ENCODE measurements around the gene DICER1. TPM values are rescaled to one million over a fixed set of nuclear protein-coding genes. Genes with fewer than 3 reads are reported as not detected.
"Not testable (repeated sequence)": the region's sequence is repeated elsewhere in the genome, so short reads cannot be mapped to it uniquely, and the experiment has no call there.

Gene DICER1
- total RNA-seq, 1 donor from 2014 or later = 70.0 TPM

GRCh38 chr14:95183082-95183481 is 25.8 kb upstream of the DICER1 start:
- H3K4me3 ChIP-seq = no peak overlapping the region
- DNase-seq (ENCODE audit: low spot score) = no peak
- H3K4me1 Mint-ChIP-seq = peaks cover 5% of the 10 kb centered on the region
- peaks cover 9% of the 10 kb centered on the region for H3K36me3 Mint-ChIP-seq
- no peak overlapping the region for H2AFZ ChIP-seq (replicated peaks)
- H3K36me3 ChIP-seq = no peaks in the 10 kb centered on the region
- no peaks in the 10 kb centered on the region for H3K27me3 Mint-ChIP-seq (ENCODE audit: insufficient read depth, low read depth)
- H3K4me1 ChIP-seq = peaks cover 8% of the 10 kb centered on the region
- H3F3A ChIP-seq (ENCODE audit: low read depth) = no peaks in the 10 kb centered on the region
- H3K4me3 Mint-ChIP-seq = no peak overlapping the region
- no peaks in the 10 kb centered on the region for H3K9me3 ChIP-seq (ENCODE audit: low read depth)
- TF ChIP-seq CTCF (IDR thresholded peaks at IDR 0.05) (no peak), EZH2phosphoT487 (IDR thresholded peaks at IDR 0.05) (no peak), EZH2 (IDR thresholded peaks at IDR 0.05) (no peak)
- H4K20me1 ChIP-seq (ENCODE audit: low read depth) = no peaks in the 10 kb centered on the region
- H3K9ac ChIP-seq = no peak overlapping the region
- H3K9me3 Mint-ChIP-seq = peaks cover 12% of the 10 kb centered on the region
- no peak overlapping the region for H3K27ac Mint-ChIP-seq
- H3K79me2 ChIP-seq (ENCODE audit: low read depth) = no peaks in the 10 kb centered on the region
- H3K4me2 ChIP-seq = no peak overlapping the region
- H3K27me3 ChIP-seq = no peaks in the 10 kb centered on the region
- no peak overlapping the region for H3K27ac ChIP-seq

GRCh38 chr14:95182379-95182778 is 25.1 kb upstream of the DICER1 start:
- H3K4me1 ChIP-seq = peaks cover 8% of the 10 kb centered on the region
- H3K27ac ChIP-seq = no peak overlapping the region
- no peaks in the 10 kb centered on the region for H3F3A ChIP-seq (ENCODE audit: low read depth)
- peaks cover 10% of the 10 kb centered on the region for H3K36me3 Mint-ChIP-seq
- H3K9me3 ChIP-seq (ENCODE audit: low read depth) = no peaks in the 10 kb centered on the region
- no peak overlapping the region for H3K9ac ChIP-seq
- H3K4me1 Mint-ChIP-seq = peaks cover 5% of the 10 kb centered on the region
- no peak overlapping the region for H3K4me3 ChIP-seq
- no peaks in the 10 kb centered on the region for H4K20me1 ChIP-seq (ENCODE audit: low read depth)
- H3K4me3 Mint-ChIP-seq = no peak overlapping the region
- H3K27me3 ChIP-seq = no peaks in the 10 kb centered on the region
- H3K27ac Mint-ChIP-seq = no peak overlapping the region
- H2AFZ ChIP-seq (replicated peaks) = no peak overlapping the region
- H3K9me3 Mint-ChIP-seq = peaks cover 8% of the 10 kb centered on the region
- H3K27me3 Mint-ChIP-seq (ENCODE audit: insufficient read depth, low read depth) = no peaks in the 10 kb centered on the region
- TF ChIP-seq EZH2phosphoT487 (IDR thresholded peaks at IDR 0.05) (no peak), CTCF (IDR thresholded peaks at IDR 0.05) (no peak), EZH2 (IDR thresholded peaks at IDR 0.05) (no peak)
- H3K36me3 ChIP-seq = no peaks in the 10 kb centered on the region
- no peak for DNase-seq (ENCODE audit: low spot score)
- no peak overlapping the region for H3K4me2 ChIP-seq
- no peaks in the 10 kb centered on the region for H3K79me2 ChIP-seq (ENCODE audit: low read depth)

- Histone ChIP-seq H3K9me3 (ENCODE audit: low read depth) (no peaks in the 10 kb centered on the region), H3K27me3 (no peaks in the 10 kb centered on the region), H4K20me1 (ENCODE audit: low read depth) (no peaks in the 10 kb centered on the region), H3K4me1 (peaks cover 8% of the 10 kb centered on the region), H3K27ac (no peak overlapping the region), H2AFZ (replicated peaks) (no peak overlapping the region), H3K4me3 (no peak overlapping the region), H3K36me3 (no peaks in the 10 kb centered on the region), H3K79me2 (ENCODE audit: low read depth) (no peaks in the 10 kb centered on the region), H3K9ac (no peak overlapping the region), H3F3A (ENCODE audit: low read depth) (no peaks in the 10 kb centered on the region), H3K4me2 (no peak overlapping the region)
- no peak overlapping the region for H3K27ac Mint-ChIP-seq
- no peaks in the 10 kb centered on the region for H3K27me3 Mint-ChIP-seq (ENCODE audit: insufficient read depth, low read depth)
- H3K4me3 Mint-ChIP-seq = no peak overlapping the region
- TF ChIP-seq EZH2phosphoT487 (IDR thresholded peaks at IDR 0.05) = no peak
- TF ChIP-seq EZH2 (IDR thresholded peaks at IDR 0.05) = no peak
- no peak for TF ChIP-seq CTCF (IDR thresholded peaks at IDR 0.05)
- peaks cover 5% of the 10 kb centered on the region for H3K4me1 Mint-ChIP-seq
- peaks cover 3% of the 10 kb centered on the region for H3K9me3 Mint-ChIP-seq
- no peak for DNase-seq (ENCODE audit: low spot score)
- peaks cover 10% of the 10 kb centered on the region for H3K36me3 Mint-ChIP-seq
Measured at GRCh38 chr14:95180966-95181741, 23.8 kb upstream of the DICER1 start.

- DNase-seq (ENCODE audit: low spot score); H3K4me1 ChIP-seq; H3K9ac ChIP-seq; H3K4me1 Mint-ChIP-seq; H2AFZ ChIP-seq (replicated peaks); H3K27me3 ChIP-seq; H3K27me3 Mint-ChIP-seq (ENCODE audit: insufficient read depth, low read depth); H3K27ac ChIP-seq; H3F3A ChIP-seq (ENCODE audit: low read depth); H3K36me3 ChIP-seq; H3K79me2 ChIP-seq (ENCODE audit: low read depth); H3K4me2 ChIP-seq; H3K4me3 ChIP-seq; H3K27ac Mint-ChIP-seq; H4K20me1 ChIP-seq (ENCODE audit: low read depth); H3K9me3 Mint-ChIP-seq; H3K4me3 Mint-ChIP-seq; H3K9me3 ChIP-seq (ENCODE audit: low read depth): not testable (repeated sequence)
- H3K36me3 Mint-ChIP-seq = peaks cover 14% of the 10 kb centered on the region
Measured at GRCh38 chr14:95175670-95176069, 18.3 kb upstream of the DICER1 start.

Data from neural progenitor cell (in vitro differentiated cells).